GM10266 (cell line): ENCODE results near the gene SLC46A1.

Experiments
- DNase-seq: peaks from one replicate; pipeline ENCODE4 v3.0.0; 2012; ENCODE audit errors: extremely low spot score
- CTCF ChIP-seq: IDR thresholded peaks from 2 replicates; pipeline ENCODE4 v1.5.1; 2012; ENCODE audit warnings: mild to moderate bottlenecking, low read depth; ENCODE audit not compliant: control insufficient read depth, insufficient read depth; ENCODE audit errors: missing control alignments

SLC46A1 gene

GRCh38 chr17:28363776-28364650 lies 42.0 kb downstream of the SLC46A1 start:
- no peak for TF ChIP-seq CTCF
- no peak for DNase-seq

- TF ChIP-seq CTCF: no peak
- no peak for DNase-seq
Measured at GRCh38 chr17:28363186-28363585, 42.8 kb downstream of the SLC46A1 start.

GRCh38 chr17:28357901-28358197 lies 48.2 kb downstream of the SLC46A1 start:
- DNase-seq: no peak
- no peak for TF ChIP-seq CTCF

- peak; percentile 96 for DNase-seq
- TF ChIP-seq CTCF: no peak
Measured at GRCh38 chr17:28357061-28357900, 48.7 kb downstream of the SLC46A1 start, which contains the start of gene POLDIP2. TSS of gene POLDIP2 (minus strand) at chr17:28357527. CDS start at chr17:28357448, 79 bp downstream.

GRCh38 chr17:28350271-28350670 lies 55.7 kb downstream of the SLC46A1 start:
- DNase-seq: no peak
- no peak for TF ChIP-seq CTCF

- DNase-seq: no peak
- no peak for TF ChIP-seq CTCF
Measured at GRCh38 chr17:28348979-28349378, 57.0 kb downstream of the SLC46A1 start.
